HepG2 (cell line): Measurements from ENCODE around the gene TMEM260. TPM values are rescaled to one million over a fixed set of nuclear protein-coding genes. Genes with fewer than 3 reads are reported as not detected.

Experiments
- GATAD1 ChIP-seq: IDR thresholded peaks from 2 replicates; pipeline ENCODE4 v1.6.1; 2016; ENCODE audit warnings: missing genetic modification reagents, missing compliant biosample characterization
- HMGXB3 ChIP-seq: sonication (generic); formaldehyde crosslinking; IDR thresholded peaks from 2 replicates; pipeline ENCODE4 v1.4.0; 2020; ENCODE audit warnings: missing genetic modification reagents, borderline replicate concordance
- HNF4G ChIP-seq, 2 experiments: sonication (generic) in 1 of 2; formaldehyde crosslinking in 1 of 2; IDR thresholded peaks; 2 replicates each; pipeline versions ENCODE4 v1.4.0 to v1.6.1; 2011 to 2020; ENCODE audit warnings: borderline replicate concordance in 2 of 2, low read depth in 2 of 2, mild to moderate bottlenecking in 2 of 2, low read length in 1 of 2, missing genetic modification reagents in 1 of 2, moderate library complexity in 1 of 2
- KDM3A ChIP-seq: IDR thresholded peaks from 2 replicates; pipeline ENCODE4 v1.6.1; 2018; ENCODE audit warnings: low read depth, missing compliant biosample characterization
- KDM6A ChIP-seq: IDR thresholded peaks from 2 replicates; pipeline ENCODE4 v1.6.1; 2016; ENCODE audit warnings: low read depth
- MYC ChIP-seq: sonication (generic); formaldehyde crosslinking; IDR thresholded peaks from 2 replicates; pipeline ENCODE4 v1.9.0; 2021; ENCODE audit warnings: missing genetic modification reagents, borderline replicate concordance
- RELA ChIP-seq: sonication (generic); formaldehyde crosslinking; IDR thresholded peaks from 2 replicates; pipeline ENCODE4 v1.4.0; 2020; ENCODE audit warnings: missing genetic modification reagents
- TMF1 ChIP-seq: sonication (generic); formaldehyde crosslinking; IDR thresholded peaks from 2 replicates; pipeline ENCODE4 v1.8.1; 2022; ENCODE audit warnings: low read depth, missing genetic modification reagents
- TRIM24 ChIP-seq: sonication (generic); formaldehyde crosslinking; IDR thresholded peaks from 2 replicates; pipeline ENCODE4 v1.8.0; 2022; ENCODE audit warnings: mild to moderate bottlenecking, missing genetic modification reagents
- YEATS4 ChIP-seq: sonication (generic); formaldehyde crosslinking; IDR thresholded peaks from 2 replicates; pipeline ENCODE4 v1.4.0; 2020; ENCODE audit warnings: missing genetic modification reagents, borderline replicate concordance
- ZFP1 ChIP-seq: IDR thresholded peaks from 2 replicates; pipeline ENCODE4 v1.6.1; 2016
- ZNF234 ChIP-seq: sonication (generic); formaldehyde crosslinking; conservative IDR thresholded peaks from 2 replicates; pipeline ENCODE4 v1.5.1; 2020; ENCODE audit warnings: mild to moderate bottlenecking, missing genetic modification reagents
- ZNF24 ChIP-seq: fragments of 450-650 bp; IDR thresholded peaks from 2 replicates; pipeline ENCODE4 v1.6.1; 2017; ENCODE audit warnings: antibody characterized with exemption, mild to moderate bottlenecking
- ZNF44 ChIP-seq: sonication (generic); formaldehyde crosslinking; IDR thresholded peaks from 2 replicates; pipeline ENCODE4 v1.5.1; 2020; ENCODE audit warnings: mild to moderate bottlenecking, missing genetic modification reagents
- ZNF768 ChIP-seq: sonication (generic); formaldehyde crosslinking; IDR thresholded peaks from 2 replicates; pipeline ENCODE4 v1.4.0; 2020; ENCODE audit warnings: missing genetic modification reagents
- polyA plus RNA-seq, 8 experiments: library from polyadenylated mRNA; depleted of rRNA in 3 of 8; stranded (reverse) in 7 of 8; unstranded in 1 of 8; fragments of >200 nt; fragmentation: Illumina TruSeq in 4 of 8; extraction: Trizol in 4 of 8; gene quantifications; 2 replicates each; pipeline versions ENCODE4 v1.2.1 to v1.2.3, GENCODE V29; 2011 to 2016; ENCODE audit warnings: low read depth in 4 of 8, missing spikeins in 1 of 8, mixed read lengths in 1 of 8; ENCODE audit not compliant: insufficient read depth in 1 of 8
- total RNA-seq, 5 experiments: library from RNA; depleted of rRNA; stranded (reverse); fragments of >200 nt; fragmentation: Illumina TruSeq; extraction: Trizol; gene quantifications; 2 replicates each; pipeline ENCODE4 v1.2.3, GENCODE V29; 2016; ENCODE audit warnings: low read depth in 1 of 5
- TF ChIP-seq, protein P1 (sequence below): sonication (generic); formaldehyde crosslinking; IDR thresholded peaks from 2 replicates; pipeline ENCODE4 v1.5.0; 2020; ENCODE audit warnings: mild to moderate bottlenecking, missing genetic modification reagents, borderline replicate concordance
- TF ChIP-seq, protein P2 (sequence below): sonication (generic); formaldehyde crosslinking; IDR thresholded peaks from 2 replicates; pipeline ENCODE4 v1.4.0; 2020; ENCODE audit warnings: missing genetic modification reagents, borderline replicate concordance

Gene TMEM260
- total and polyA plus RNA-seq, 2 of the 13 experiments (the other 11 are each of a cell fraction or from before 2014, with no cell fraction given), result 7.7 to 9.3 TPM

GRCh38 chr14:56555921-56556570 is 23.6 kb upstream of the TMEM260 start (continued):
- TF ChIP-seq HNF4G (IDR thresholded peaks at IDR 0.05; ENCODE audit: borderline replicate concordance, low read depth, low read length) (no peak), HNF4G (CRISPR knock-in tag; IDR thresholded peaks at IDR 0.05; ENCODE audit: borderline replicate concordance, low read depth) (no peak), MYC (no peak), TRIM24 (CRISPR knock-in tag) (no peak), ZNF768 (no peak), HMGXB3 (CRISPR knock-in tag) (no peak), GATAD1 (CRISPR knock-in tag) (0 out of 2 replicates have a peak, but pooled peaks have one; percentile 27), RELA (CRISPR knock-in tag) (no peak), KDM6A (CRISPR knock-in tag) (no peak), ZFP1 (no peak), ZNF234 (no peak), ZNF24 (no peak), ZNF44 (no peak), YEATS4 (CRISPR knock-in tag) (no peak), TMF1 (no peak), KDM3A (CRISPR knock-in tag) (no peak)
- TF ChIP-seq, protein P1, sequence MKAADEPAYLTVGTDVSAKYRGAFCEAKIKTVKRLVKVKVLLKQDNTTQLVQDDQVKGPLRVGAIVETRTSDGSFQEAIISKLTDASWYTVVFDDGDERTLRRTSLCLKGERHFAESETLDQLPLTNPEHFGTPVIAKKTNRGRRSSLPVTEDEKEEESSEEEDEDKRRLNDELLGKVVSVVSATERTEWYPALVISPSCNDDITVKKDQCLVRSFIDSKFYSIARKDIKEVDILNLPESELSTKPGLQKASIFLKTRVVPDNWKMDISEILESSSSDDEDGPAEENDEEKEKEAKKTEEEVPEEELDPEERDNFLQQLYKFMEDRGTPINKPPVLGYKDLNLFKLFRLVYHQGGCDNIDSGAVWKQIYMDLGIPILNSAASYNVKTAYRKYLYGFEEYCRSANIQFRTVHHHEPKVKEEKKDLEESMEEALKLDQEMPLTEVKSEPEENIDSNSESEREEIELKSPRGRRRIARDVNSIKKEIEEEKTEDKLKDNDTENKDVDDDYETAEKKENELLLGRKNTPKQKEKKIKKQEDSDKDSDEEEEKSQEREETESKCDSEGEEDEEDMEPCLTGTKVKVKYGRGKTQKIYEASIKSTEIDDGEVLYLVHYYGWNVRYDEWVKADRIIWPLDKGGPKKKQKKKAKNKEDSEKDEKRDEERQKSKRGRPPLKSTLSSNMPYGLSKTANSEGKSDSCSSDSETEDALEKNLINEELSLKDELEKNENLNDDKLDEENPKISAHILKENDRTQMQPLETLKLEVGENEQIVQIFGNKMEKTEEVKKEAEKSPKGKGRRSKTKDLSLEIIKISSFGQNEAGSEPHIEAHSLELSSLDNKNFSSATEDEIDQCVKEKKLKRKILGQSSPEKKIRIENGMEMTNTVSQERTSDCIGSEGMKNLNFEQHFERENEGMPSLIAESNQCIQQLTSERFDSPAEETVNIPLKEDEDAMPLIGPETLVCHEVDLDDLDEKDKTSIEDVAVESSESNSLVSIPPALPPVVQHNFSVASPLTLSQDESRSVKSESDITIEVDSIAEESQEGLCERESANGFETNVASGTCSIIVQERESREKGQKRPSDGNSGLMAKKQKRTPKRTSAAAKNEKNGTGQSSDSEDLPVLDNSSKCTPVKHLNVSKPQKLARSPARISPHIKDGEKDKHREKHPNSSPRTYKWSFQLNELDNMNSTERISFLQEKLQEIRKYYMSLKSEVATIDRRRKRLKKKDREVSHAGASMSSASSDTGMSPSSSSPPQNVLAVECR (CRISPR knock-in tag), result no peak
- TF ChIP-seq, protein P2, sequence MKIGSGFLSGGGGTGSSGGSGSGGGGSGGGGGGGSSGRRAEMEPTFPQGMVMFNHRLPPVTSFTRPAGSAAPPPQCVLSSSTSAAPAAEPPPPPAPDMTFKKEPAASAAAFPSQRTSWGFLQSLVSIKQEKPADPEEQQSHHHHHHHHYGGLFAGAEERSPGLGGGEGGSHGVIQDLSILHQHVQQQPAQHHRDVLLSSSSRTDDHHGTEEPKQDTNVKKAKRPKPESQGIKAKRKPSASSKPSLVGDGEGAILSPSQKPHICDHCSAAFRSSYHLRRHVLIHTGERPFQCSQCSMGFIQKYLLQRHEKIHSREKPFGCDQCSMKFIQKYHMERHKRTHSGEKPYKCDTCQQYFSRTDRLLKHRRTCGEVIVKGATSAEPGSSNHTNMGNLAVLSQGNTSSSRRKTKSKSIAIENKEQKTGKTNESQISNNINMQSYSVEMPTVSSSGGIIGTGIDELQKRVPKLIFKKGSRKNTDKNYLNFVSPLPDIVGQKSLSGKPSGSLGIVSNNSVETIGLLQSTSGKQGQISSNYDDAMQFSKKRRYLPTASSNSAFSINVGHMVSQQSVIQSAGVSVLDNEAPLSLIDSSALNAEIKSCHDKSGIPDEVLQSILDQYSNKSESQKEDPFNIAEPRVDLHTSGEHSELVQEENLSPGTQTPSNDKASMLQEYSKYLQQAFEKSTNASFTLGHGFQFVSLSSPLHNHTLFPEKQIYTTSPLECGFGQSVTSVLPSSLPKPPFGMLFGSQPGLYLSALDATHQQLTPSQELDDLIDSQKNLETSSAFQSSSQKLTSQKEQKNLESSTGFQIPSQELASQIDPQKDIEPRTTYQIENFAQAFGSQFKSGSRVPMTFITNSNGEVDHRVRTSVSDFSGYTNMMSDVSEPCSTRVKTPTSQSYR (CRISPR knock-in tag), result no peak
